Measurements from ENCODE around the gene FRAS1.

Gene FRAS1

DNA sequence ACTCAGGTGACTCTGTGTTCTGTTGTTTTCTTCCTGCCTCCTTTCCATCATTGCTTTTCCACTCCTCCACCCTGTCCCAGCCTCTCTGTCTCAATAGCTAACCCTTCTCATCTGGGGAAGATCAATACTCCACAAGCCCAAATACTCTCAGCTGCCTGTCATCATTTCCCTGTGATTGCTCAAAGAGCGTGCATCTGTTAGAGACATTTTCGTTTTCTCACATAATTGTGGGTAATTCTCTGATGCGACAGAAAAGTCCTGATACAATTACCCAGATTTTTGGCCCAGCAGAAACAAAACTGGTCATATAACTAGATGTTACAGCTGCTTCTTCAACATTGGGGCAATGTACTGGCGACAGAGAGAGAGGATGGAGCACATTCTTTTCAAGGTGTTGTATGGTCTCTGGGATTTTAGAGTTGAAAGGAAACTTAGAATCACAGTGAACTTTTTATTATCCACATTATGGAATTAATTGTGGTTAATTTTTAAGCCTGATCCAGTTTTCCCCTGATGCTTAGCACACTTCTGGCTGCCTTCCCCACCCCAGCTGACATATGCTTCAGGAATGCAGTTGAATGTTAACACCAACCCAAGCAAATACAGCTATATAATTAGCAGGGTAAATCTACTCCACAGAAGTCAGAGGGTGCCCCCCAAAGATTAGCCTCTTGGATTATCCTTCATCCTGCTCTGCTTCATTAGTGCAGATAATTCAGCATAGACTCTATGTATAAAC is 323.0 kb downstream of the FRAS1 start:
- DNase-seq, result no peak

DNA sequence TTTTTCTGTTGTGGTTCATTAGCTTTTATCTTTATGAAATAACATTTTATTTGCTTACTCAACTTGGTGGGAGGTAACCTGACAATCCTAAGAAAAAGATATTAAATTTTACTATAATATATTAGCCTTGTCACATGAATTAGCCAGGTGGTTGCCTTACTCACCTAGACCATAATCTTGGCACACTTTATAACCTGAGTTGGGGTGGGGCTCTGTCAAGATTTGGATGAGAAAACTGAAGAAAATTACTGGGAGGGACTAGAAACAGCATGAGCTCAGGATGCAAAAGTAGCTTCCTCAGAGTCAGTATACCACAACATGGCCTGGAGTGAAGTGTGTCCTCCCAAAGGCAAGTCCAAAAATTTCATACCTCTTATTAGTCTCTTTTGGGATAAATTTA is 329.6 kb downstream of the FRAS1 start:
- no peak for DNase-seq

DNA sequence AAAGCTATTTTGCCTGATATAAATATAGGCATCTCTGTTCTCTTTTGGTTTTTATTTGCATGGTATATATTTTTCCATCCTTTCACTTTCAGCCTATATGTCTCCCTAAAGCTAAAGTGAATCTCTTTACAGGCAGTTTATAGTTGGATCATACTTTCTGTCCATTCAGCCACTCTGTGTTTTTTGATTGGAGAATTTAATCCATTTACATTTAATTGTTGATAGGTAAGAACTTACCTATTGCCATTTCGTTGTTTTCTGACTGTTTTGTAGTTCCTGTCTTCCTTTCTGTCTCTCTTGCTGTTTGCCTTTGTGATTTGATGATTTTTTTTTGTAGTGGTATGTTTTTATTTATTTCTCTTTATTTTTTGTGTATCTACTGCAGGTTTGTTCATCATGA is 338.5 kb downstream of the FRAS1 start:
- no peak for DNase-seq

DNA sequence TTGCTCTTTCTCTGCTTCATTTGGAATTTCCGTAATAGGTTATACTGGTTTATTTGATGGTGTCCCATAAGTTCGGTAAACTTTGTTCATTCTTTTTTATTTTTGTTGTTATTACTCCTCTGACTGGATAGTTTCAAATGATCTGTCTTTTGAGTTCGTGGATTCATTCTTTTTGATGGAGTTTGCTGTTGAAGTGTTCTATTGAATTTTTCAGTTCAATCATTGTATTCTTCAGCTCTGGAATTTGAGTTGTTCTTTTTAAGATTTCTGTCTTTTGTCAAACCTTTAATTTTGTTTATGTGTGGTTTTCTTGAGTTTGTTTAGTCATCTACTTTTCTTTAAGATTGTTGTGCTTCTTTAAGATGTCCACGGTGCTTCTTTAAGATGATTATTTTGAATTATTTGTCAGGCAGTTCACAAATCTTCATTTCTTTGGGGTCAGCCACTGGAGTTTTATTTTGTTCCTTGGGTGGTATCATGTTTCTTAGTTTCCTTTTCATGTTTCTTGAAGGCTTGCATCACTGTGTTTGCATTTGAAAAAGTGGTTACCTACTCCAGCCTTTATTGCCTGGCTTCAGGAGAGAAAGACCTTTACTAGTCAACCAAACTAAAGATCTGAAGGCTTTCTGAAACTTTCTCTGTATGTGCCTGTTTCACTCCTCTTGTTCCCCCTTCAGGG is 339.6 kb downstream of the FRAS1 start:
- no peak for DNase-seq

DNA sequence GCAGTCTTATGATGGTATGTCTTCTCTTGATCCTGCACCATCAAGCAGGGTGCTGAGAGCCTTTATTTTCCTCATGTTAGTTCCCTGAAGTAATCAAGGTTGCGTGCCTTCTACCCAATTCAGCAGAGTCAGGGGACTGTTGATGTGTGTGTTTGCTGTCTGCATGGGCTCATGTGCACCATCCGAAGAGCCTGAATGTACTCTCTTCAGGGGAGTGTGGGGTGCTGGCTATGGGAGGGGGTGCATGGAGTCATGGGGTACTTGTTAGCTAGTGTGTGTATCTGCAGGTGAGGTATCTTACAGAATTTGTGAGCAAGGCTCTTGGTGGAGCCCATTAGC is 340.1 kb downstream of the FRAS1 start:
- DNase-seq, result no peak

DNA sequence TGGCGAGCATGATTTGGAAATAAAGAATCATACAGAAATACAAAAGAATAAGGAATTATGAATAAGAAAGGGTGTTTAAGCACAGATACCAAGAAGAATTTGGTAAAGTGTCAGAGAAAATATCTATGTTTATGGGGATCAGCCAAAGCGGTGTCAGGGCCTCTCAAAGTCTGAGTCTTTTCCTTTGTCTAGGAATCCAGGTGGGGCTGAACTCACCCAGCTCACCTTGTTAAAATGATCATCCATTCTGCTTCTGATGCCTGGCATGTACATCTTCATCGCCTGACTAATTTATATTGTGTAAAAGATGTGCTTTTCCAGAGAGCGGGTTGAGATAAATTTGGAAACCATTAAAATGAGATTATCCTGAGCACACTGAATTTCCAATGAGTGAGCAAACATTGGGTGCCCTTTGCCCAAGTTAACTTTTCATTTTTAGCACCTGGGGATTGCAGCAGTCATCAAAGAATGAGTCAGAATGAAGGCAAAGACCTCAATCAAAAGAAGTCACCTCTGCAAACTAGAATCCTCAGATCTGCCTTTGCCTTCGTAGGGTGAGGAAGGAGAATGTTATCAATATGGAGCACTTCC is 352.6 kb downstream of the FRAS1 start:
- no peak for DNase-seq

DNA sequence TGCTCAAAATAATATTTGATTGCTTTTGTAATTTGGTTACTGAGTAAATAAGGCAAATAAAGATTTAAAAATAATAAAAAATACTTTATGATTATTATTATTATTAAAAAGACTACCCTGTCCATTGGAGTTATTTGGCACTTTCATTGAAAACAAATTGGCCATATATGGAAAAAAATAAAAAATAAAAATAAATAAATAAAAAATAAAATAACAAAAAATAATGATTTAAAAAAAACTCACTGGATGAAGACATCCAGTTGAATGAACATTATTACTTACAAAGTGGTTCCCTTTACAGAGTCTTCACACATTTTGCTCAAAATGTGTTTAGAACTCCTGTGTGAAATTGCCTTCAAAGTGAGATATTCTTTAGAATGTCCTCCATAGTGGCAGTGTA is 353.1 kb downstream of the FRAS1 start:
- DNase-seq, result no peak

DNA sequence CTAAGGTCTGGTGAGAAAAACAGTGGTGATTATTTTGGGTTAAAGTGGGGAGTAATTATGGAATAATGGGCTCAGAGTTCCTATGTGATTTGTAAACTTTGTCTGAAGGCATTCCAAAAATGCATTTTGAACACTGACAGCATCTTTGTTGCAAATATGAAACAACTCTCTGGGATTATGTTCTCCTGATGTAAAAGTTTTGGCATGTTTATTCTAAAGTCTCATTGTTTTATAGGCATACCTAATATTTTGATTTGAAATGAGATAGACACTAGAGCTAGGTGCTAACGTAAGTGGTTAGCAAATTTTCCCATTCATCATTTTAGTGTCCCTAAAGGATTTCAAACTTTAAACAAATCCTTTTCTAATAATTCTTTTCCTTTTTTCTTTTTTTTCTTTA is 353.6 kb downstream of the FRAS1 start:
- no peak for DNase-seq

DNA sequence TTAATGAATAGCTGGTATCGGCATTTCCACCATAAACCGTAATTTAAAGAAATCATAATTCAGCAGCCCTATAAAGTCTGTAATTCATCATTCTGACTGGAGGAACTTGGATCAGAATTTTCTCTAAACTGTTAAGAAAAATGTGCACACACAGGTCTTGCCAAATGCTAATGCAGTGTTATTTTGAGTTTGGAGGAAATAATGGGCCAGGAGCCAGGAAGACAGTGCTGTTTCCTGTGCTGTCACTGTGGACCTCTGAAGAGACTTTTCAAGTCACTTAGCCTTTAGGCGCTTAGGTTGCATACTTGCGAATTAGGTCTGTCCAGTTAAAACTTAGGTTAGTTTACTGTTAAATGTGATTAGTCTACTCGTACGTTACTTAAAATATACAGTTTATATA is 357.0 kb downstream of the FRAS1 start:
- no peak for DNase-seq

DNA sequence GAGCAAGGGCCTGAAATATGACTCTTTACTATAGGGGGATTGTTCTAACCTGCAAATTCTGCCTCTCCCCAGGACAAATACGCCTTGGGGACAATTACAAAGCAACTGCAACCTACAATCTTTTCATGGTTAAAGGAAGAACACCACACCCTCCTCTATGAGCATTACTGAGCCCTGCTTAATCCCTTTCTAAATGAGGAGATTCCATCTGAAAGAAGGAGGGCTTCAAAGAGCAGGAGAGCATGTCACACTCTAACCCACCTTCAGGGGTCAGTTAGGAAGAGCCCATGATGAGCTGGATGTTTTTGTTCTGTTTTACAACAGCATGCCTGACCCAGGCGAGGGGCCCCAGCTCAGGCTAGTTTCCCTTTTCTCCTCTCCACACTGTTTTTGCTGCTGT is 360.5 kb downstream of the FRAS1 start:
- no peak for DNase-seq

DNA sequence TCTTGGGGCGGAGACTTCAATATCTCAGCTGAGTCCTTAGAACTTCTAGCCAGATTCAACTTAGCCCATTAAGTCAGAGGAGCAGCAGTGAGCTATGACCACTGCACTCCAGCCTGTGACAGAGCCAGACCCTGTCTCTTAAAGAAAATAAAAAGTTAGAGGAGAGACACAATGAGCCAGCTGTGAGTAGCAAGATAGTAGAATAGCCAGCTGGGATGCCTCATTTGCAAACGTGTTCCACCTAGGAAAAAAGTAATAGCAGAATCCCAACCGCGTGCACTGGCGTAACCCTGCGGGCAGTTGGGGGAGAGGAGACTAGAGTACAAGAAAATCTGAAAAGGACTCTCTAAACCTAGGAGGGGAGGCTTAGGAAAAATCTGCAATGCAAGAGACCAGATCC is 361.3 kb downstream of the FRAS1 start:
- no peak for DNase-seq

DNA sequence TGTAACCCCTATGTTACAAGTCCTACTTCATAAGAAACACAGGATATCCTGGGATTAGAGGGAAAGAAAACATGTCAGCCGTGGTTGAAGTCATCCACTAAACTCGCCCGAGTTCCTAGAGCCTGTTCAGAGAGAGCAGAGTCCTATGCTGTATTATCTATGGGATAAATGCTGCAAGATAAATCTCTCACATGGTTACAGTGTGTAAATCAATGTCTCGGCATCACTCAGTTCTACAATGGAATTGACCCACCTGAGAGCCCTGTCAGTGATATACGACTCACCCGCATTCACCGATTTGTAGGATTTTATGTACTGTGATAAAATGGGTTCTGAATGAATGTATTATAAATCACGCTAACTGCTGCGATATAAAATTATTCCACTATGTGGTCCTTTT is 366.7 kb downstream of the FRAS1 start:
- DNase-seq, result no peak

DNA sequence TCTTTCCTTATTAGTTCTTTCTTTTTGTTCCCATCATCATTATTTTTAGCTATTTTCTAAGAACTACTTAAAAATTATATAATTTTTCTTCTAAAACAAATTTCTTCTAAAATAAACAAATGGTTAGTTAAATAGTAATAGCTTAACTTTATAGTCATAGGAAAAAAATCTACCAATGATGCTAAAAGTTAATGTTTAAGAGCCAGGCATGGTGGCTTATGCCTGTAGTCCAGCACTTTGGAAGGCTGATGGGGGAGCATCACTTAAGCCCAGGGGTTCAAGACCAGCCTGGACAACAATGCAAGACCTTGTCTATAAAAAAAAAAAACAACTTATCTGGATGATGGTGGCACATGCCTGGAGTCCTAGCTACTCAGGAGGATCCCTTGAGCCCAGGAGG is 367.3 kb downstream of the FRAS1 start:
- DNase-seq, result no peak

DNA sequence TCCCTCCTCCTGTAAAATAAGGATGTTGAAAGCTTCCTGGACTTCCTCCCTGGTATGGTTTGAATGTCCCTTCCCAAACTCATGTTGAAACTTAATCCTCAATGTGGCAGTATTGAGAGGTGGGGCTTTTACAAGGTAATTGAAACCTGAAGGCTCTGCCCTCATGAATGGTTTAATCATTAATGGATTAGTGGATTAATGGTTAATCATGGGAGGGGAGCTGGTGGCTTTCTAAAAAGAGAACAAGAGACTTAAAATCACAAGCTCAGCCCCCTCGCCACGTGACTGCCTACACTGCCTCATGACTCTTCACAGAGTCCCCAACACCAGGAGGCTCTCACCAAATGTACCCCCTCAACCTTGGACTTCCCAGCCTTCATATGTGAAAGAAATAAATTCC is 369.8 kb downstream of the FRAS1 start:
- DNase-seq, result no peak

DNA sequence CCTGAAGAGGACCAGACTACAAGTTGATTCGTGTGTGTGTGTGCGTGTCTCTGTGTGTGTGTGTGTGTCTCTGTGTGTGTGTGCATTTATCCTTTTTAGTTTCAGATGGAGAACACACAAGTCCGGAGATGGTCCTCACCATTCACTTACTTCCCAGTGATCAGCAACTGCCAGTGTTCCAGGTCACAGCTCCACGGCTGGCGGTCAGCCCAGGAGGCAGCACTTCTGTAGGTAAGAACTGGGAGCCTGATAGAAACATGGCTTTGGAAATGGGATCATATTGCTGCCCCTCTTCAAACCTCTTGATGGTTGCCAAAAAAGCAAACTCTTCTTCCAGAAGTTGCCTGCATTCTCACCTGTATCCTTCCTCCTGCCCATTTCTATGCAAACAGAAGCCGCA is 371.9 kb downstream of the FRAS1 start:
- DNase-seq, result no peak

DNA sequence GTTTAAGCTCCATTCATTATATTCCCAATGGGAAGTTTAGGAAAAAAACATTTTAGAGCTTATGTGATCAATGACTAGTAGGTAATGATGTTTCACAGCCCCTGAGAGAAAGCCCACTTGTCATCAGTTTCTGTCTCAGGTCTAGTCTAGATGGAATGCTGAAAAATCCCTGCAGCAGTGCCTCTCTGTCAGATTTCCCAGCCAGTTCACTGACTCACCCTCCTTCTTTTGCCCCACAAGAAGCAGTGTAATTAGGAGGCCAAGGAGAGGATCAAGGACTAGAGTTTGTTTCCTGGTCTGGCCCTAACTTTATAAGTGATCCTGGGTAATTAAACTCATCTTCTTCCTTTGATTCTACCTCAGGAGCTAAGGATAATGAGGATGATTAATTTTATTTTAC is 375.8 kb downstream of the FRAS1 start:
- DNase-seq, result no peak

DNA sequence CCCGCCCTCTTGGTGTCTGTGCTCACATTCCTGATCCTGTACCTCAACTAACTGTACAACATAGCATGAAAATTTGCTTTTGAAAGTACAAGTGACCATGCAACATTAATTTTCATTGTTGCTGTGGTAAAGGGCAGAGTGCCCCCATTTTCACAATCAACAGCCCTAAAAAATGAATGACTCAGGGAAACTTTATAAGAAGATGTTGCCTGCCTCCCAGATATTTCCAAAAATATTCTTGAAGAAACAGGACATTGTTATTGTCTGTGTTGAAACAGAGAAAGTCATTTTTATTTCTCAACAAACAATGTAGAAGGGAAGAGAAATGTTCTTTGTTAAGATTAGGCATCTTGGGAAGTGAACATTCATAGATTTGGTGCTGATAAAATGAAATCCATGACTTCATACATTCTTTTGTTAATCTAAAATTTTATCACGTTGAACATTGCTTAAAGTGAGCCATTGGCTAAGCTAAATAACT is 380.5 kb downstream of the FRAS1 start:
- DNase-seq, result no peak

DNA sequence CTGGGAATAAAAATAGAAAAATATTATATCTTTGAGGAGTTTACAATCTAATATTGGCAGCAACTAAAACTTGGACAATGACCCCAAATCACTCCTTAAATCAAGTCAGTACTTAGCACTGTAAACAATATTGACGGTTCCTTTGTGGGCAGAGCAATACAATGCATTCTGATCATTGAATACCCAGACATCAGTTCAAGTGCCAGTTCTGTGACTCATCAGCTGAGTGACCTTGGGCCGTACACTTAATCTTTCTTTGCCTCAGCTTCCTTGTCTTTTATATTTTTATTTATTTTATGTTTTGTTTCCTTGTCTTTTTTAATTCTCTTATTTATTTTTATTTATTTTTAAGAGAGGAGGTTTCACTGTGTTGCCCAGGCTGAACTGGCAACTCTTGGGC is 382.2 kb downstream of the FRAS1 start:
- DNase-seq, result no peak

DNA sequence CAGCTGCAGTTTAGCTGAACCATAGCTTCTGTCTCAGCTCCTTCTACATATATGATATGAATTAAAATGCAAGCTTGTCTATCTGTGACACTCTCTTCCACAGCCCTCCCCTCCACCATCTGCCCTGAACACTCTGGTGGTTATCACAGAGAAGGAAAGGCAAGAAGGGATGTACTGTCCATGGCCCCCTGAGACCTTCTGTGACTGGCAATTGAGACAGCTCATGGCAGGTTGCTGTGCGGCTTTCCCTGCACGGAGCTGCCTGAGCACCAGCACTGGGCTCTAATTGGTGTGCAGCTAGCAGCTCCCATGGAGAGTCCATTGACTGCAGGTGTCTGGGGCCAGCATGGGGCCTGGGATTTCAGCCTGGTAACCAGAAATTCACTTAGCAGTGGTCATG is 384.6 kb downstream of the FRAS1 start:
- no peak for DNase-seq

DNA sequence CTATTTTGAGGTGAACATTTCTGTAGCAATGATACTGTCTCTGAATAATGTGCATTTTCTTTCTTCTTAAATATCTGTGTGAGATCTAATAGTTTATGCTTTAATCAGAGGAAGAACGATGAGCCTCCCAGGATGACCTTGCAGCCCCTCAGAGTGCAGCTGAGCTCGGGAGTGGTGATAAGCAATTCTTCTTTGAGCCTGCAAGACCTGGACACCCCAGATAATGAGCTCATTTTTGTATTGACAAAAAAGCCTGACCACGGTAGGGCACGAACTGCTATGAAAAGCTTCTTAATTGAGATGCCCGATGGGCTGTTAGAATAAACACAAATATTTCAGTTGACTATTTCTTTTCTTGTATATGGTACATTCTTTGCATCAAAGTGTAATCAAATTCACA is 389.5 kb downstream of the FRAS1 start:
- no peak for DNase-seq

DNA sequence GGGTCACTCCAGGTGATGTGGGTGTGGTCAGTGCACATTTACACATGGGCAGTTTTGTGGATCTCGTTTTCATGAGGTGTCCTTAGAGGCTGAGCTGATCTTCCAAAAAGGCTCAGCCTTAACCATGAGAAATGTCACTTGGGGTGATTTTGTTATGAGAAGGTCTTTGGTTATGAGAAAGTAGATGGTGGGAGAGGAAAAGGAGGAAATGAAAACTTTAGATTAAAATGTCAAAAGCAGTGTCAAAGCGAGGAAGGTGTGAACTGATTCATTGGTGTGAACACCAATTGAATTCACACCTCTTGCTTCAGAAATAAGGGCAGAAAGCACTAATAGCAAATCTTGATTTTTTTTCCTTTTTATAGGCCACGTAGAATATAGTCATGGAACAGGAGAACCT is 394.3 kb downstream of the FRAS1 start:
- DNase-seq, result no peak

DNA sequence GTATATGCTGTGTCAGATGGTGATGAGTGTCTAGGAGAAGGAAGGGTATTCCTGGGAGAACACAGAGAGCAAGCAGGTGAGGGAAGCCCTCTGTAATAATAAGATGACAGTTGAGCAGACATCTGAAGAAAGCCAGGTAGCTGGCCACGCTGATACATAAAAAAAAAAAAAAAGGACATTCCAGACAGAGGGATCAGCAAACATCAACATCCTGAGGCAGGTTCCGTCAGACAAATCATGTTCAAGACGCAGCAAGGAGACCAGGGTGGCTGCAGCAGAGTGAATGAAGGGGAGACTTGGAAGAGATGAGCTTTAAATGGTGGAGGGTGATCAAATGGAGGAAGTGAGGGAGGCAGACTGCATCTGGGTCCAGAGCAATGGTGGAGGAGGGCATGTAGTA is 396.9 kb downstream of the FRAS1 start:
- DNase-seq, result no peak

DNA sequence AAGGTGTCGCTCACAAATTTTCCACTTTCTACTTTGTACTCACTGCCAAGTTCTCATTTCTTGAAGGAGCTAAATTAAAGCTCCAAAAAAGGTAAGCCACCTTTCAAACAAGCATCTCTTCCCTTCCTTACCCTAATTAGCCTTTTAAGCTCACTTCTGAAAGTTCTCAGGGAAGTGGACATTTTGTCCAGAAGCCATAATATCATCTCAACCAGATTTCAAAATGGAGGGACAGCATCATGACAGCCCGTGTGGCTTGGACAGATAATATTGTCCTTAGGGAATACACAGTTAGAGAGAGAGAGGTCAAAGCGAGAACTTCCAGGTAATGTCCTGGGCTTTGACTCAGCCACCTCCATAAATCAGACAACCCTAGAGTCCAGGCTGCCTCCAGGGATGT is 400.6 kb downstream of the FRAS1 start:
- no peak for DNase-seq

DNA sequence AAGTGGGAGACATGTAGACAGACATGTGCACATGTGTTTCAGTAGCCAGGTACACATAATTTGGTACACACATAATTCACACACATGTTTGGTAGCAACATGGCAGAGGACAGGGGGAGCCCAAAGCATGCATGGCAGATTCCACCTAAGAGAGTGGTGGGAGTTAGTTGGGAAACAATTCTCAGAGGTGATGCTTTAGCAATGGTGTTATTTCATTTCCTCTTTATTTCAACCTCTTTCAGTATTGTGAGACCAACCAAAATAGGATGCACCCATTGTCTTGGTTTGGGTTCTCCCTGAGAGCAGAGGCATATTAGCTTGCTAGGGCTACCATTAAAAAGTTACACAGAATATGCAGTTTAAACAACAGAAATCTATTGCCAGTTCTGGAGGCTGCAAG is 402.2 kb downstream of the FRAS1 start:
- no peak for DNase-seq

DNA sequence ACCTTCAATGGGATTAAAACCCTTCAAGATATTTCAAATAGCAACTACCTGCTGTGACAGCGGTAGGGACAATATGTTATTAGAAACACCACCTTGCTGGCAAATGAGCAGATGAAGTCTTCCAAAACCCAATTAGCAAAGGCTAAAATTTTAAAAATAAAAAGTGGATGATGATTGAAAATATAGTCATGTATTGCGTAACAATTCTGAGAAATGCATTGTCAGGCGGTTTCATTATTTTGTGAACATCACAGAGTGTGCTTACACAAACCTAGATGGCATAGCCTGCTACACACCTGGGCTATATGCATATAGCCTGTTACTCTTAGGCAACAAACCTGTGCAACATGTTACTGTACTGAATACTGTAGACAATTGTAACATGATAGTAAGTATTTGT is 403.2 kb downstream of the FRAS1 start:
- no peak for DNase-seq

Data from bone marrow (tissue), 2 donors.